Lower leg skin (tissue), 4 donors: Measurements from ENCODE around the gene FGF3. TPM values are rescaled to one million over a fixed set of nuclear protein-coding genes. Genes with fewer than 3 reads are reported as not detected.

ENCODE experiments used
- DNase-seq, 2 donors: peaks; one replicate each; pipeline ENCODE4 v3.0.0-alpha.2; 2019; ENCODE audit warnings: low spot score in 2 of 2
- H3K4me3 ChIP-seq: fragments of 200-600 bp; sonication (generic); 2 replicates; pipeline ENCODE4 v1.5.1; 2017; ENCODE audit warnings: mild to moderate bottlenecking, low read depth; ENCODE audit not compliant: poor library complexity, severe bottlenecking
- POLR2A ChIP-seq, 2 donors: fragments of 450-650 bp; IDR thresholded peaks; one replicate each; pipeline ENCODE4 v1.6.1; 2016 to 2017; ENCODE audit warnings: antibody characterized with exemption in 2 of 2, mild to moderate bottlenecking in 1 of 2, moderate library complexity in 1 of 2
- WGBS, 2 donors: methylation state at CpG; one replicate each; pipeline ENCODE4 v1.1.5; 2018; 5-methylcytosine and 5-hydroxymethylcytosine counted together
- intact Hi-C: fragments of 100-400 bp; cut with DNase I; formaldehyde crosslinking; loops from one replicate; pipeline ENCODE4 v1.15.0; 2023; ENCODE audit warnings: low total_unique reads
- total RNA-seq, 4 donors: library from RNA; depleted of rRNA; stranded (reverse); fragments of >200 nt; gene quantifications; one replicate each; pipeline ENCODE4 v1.1.0, GENCODE V29; 2016
- TF ChIP-seq, protein P1 (sequence below), 3 donors: fragments of 450-650 bp; IDR thresholded peaks; one replicate each; pipeline ENCODE4 v1.5.1; 2016; ENCODE audit warnings: antibody characterized with exemption in 3 of 3, mild to moderate bottlenecking in 3 of 3, moderate library complexity in 2 of 3

Gene FGF3
- total RNA-seq, 4 donors from 2014 or later, result not detected

DNA sequence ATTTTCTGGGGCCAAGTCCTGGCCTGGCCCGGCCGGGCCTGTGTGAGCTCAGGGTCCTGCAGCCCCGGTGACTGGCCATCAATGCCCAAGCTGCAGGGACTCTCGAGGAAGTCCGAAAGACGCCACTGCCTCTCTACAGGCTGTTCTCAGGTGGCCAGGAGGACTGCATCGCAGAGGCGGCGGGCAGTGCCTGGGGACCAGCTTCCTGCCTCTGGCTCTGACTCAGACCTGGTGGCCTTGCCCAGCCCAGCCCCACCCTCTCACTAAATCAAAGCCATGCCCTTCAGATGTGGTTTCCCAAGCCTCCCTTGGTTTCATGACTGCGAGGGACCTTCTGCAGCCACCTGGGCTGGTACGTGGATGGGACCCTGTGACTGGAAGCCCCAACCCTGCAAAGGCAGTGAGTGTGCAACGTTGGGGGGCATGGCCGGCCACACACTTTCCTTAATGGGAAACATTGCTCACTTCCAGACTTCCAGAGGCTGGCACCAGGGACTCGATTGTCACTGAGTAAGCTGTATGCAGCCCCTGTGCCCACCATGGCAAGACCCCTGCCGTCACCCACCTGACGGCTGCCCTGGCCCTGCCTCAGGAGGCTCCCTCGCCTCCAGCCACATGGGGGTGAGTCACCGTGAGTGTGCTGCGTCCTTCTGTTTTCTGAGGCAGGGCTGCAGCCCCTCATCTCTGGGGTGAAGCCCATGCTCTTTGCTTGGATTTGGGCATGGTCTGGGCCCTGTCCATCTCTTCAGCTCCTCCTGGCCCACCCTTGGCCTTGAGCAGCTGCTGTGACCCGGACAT is 6.0 kb upstream of the FGF3 start:
- intact Hi-C loops, result no loop called here
- no peak for DNase-seq
- H3K4me3 ChIP-seq, result no peak overlapping the region
- 72 to 73% methylated on average over 10 to 15 of the region's 20 CpGs for WGBS, 2 donors
- TF ChIP-seq, protein P1, sequence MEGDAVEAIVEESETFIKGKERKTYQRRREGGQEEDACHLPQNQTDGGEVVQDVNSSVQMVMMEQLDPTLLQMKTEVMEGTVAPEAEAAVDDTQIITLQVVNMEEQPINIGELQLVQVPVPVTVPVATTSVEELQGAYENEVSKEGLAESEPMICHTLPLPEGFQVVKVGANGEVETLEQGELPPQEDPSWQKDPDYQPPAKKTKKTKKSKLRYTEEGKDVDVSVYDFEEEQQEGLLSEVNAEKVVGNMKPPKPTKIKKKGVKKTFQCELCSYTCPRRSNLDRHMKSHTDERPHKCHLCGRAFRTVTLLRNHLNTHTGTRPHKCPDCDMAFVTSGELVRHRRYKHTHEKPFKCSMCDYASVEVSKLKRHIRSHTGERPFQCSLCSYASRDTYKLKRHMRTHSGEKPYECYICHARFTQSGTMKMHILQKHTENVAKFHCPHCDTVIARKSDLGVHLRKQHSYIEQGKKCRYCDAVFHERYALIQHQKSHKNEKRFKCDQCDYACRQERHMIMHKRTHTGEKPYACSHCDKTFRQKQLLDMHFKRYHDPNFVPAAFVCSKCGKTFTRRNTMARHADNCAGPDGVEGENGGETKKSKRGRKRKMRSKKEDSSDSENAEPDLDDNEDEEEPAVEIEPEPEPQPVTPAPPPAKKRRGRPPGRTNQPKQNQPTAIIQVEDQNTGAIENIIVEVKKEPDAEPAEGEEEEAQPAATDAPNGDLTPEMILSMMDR (IDR thresholded peaks at IDR 0.05), result no peak
- no peak for TF ChIP-seq POLR2A (IDR thresholded peaks at IDR 0.05)

DNA sequence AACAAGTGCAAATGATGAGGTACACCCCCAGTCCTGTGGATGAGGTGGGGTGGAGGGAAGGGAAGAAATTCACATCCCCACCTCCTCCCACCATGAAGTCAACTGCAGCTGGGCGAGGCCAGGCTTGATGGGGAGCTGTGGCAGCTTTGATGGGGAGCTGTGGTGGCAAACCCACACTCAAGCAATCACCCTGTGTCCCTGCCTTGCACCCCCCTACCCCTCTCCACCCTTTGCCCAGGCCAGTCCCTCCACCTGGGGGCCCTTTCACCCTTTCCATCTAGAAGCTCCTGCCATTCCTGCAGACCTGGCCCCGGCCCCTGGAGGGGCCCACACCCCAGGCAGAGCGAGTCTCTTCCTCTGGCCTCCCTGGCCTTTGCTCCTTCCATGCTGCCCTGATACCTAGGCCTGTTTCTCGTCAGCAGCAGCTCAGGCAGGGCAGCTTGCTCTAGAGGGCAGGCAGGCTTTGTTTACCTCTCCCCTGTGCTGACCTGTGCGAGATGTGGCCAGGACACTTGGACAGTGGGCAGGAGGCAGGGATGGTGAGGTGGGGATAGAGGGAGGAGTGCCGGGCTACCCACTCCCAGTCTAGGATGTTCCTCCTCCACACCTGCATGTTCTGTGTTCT is 4.5 kb upstream of the FGF3 start:
- intact Hi-C loops, result no loop called here
- TF ChIP-seq, protein P1 (IDR thresholded peaks at IDR 0.05), result no peak
- TF ChIP-seq POLR2A (IDR thresholded peaks at IDR 0.05), result no peak
- H3K4me3 ChIP-seq, result no peak overlapping the region
- WGBS, 2 donors, result 61 to 62% methylated on average over 6 of the region's 6 CpGs
- no peak for DNase-seq

DNA sequence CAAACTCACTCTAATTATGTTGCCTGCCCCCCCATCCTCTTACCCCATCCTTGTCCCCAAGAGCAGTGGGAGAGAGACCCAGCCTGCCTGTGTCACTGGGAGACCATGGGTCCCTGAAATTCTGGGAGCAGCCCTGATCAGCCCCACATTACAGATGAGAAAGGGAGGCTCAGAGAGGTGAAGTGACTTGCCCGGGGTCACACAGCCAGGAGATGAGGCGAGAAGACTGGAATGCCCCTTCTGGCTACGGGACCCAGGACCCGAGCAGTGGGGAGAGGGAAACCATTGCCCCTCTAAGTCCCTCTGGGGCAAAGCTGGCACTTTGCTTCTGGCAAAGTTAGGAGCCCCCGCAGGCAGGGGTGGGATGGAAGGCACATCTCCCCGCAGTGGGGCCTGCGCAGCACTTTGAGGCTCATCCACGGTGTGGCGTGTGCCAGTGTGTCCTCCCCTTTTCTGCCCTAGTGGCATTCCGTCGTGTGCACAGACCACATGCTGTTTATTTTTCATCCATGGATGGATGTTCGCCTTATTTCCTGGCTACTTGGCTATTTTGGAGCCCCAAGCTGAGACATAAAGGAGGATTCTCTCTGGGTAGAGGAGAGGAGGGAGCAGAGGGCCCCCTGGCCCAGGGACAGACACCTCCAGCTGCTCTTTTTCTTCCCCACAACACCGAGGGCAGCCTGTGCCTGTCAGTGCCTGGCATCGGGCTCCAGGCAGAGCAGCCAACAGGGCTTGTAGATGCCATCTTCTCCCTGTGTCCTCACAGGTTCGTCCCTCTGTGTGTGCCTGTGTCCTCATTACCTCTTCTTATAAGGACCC is 3.7 kb upstream of the FGF3 start:
- no peak for TF ChIP-seq POLR2A (IDR thresholded peaks at IDR 0.05)
- TF ChIP-seq, protein P1 (IDR thresholded peaks at IDR 0.05), result no peak
- intact Hi-C loops, result no loop called here
- WGBS, 2 donors, result 60 to 66% methylated on average over 14 to 15 of the region's 15 CpGs
- no peak for DNase-seq
- H3K4me3 ChIP-seq, result no peak overlapping the region

DNA sequence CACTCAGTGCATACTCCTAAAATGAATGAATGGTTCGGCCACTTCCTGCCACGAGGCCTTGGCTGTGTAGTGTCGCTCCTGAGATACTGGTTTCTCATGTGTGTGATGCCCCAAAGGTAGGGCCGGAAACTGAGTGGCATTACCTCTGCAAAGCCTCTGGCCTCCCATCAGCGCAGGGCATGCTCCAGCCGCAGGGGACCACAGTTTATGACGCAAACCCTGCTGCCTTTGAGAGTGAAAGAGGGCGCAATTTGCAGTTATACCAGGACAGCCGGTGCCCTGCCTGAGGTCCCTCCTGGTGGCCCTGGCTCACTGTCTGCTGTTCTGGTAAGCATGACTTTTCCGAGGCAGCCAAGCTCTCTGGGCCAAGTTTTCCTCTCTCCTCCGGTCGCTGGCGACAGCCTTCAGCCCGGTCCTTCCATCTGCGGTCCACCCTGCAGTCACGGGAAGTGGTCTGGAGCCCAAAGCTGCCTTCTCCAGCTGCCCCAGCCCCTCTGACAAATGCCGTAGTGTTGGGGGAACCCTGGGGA is 2.4 kb upstream of the FGF3 start:
- H3K4me3 ChIP-seq, result no peak overlapping the region
- intact Hi-C loops, result no loop called here
- no peak for TF ChIP-seq POLR2A (IDR thresholded peaks at IDR 0.05)
- DNase-seq, result no peak
- 56 to 58% methylated on average over 17 of the region's 17 CpGs for WGBS, 2 donors

DNA sequence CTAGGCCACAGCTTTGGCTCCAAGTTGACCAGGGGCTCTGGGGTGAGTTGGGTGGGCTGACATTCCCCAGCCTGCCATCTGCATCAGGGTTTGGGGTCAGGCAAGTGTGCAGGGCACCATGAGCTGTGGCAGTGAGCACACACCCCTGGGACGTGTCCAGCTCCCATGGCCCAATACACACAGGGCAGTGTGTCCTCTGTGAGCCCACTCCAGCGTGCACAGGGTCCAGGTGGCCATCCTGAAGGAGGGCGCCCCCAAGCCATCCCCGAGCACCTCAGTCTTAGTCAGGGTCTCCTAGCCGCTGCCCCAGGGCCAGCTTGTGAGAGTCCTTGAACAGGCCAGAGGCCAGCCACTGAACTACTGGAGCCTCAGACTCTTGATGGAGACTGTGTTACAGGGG is 1.2 kb upstream of the FGF3 start:
- intact Hi-C loops, result no loop called here
- no peak for DNase-seq
- WGBS, 2 donors, result 78 to 88% methylated on average over 5 of the region's 5 CpGs
- TF ChIP-seq, protein P1 (IDR thresholded peaks at IDR 0.05), result no peak
- no peak for TF ChIP-seq POLR2A (IDR thresholded peaks at IDR 0.05)
- no peak overlapping the region for H3K4me3 ChIP-seq
